HepG2 (cell line): ENCODE results near the gene SYS1. TPM values are rescaled to one million over a fixed set of nuclear protein-coding genes. Genes with fewer than 3 reads are reported as not detected.
A peak's percentile ranks its signal among the peaks of the same experiment; 100 is the strongest.

Experiments used
- GATAD2A ChIP-seq: IDR thresholded peaks from 2 replicates; pipeline ENCODE4 v1.6.1; 2016
- HDAC6 ChIP-seq: fragments of 200-600 bp; sonication (generic); IDR thresholded peaks from 2 replicates; pipeline ENCODE4 v1.7.0; 2017; ENCODE audit warnings: mild to moderate bottlenecking, antibody characterized with exemption, low read length, low read depth
- HNF4A ChIP-seq: sonication (generic); formaldehyde crosslinking; IDR thresholded peaks from 2 replicates; pipeline ENCODE4 v1.4.0; 2020; ENCODE audit warnings: missing genetic modification reagents
- HNF4G ChIP-seq, 2 experiments: sonication (generic) in 1 of 2; formaldehyde crosslinking in 1 of 2; IDR thresholded peaks; 2 replicates each; pipeline versions ENCODE4 v1.4.0 to v1.6.1; 2011 to 2020; ENCODE audit warnings: borderline replicate concordance in 2 of 2, low read depth in 2 of 2, mild to moderate bottlenecking in 2 of 2, low read length in 1 of 2, missing genetic modification reagents in 1 of 2, moderate library complexity in 1 of 2
- KDM5A ChIP-seq: fragments of 200-600 bp; sonication (generic); IDR thresholded peaks from 2 replicates; pipeline ENCODE4 v1.7.0; 2018; ENCODE audit warnings: antibody characterized with exemption, mild to moderate bottlenecking, low read length, borderline replicate concordance
- MAZ ChIP-seq, 2 experiments: sonication (generic) in 1 of 2; formaldehyde crosslinking in 1 of 2; IDR thresholded peaks; 2 replicates each; pipeline versions ENCODE4 v1.5.0 to v1.6.1; 2012 to 2020; ENCODE audit warnings: low read depth in 2 of 2, mild to moderate bottlenecking in 2 of 2, borderline replicate concordance in 1 of 2, improper control_type of control experiment in 1 of 2, low read length in 1 of 2, missing genetic modification reagents in 1 of 2, moderate library complexity in 1 of 2
- NR2F6 ChIP-seq, 2 experiments: IDR thresholded peaks; 2 replicates each; pipeline ENCODE4 v1.6.1; 2016; ENCODE audit warnings: antibody characterized with exemption in 1 of 2, mild to moderate bottlenecking in 1 of 2
- PCBP2 ChIP-seq: fragments of 200-400 bp; formaldehyde crosslinking; optimal IDR thresholded peaks from 2 replicates; pipeline ENCODE3; 2018; ENCODE audit warnings: low read length, low read depth; ENCODE audit not compliant: poor library complexity, severe bottlenecking
- POGK ChIP-seq: sonication (generic); formaldehyde crosslinking; conservative IDR thresholded peaks from 2 replicates; pipeline ENCODE4 v1.8.0; 2022; ENCODE audit warnings: mild to moderate bottlenecking, moderate library complexity, missing genetic modification reagents
- PPARG ChIP-seq: conservative IDR thresholded peaks from 2 replicates; pipeline ENCODE4 v1.6.1; 2016; ENCODE audit warnings: missing biosample characterization, missing genetic modification reagents
- RARG ChIP-seq: sonication (generic); formaldehyde crosslinking; IDR thresholded peaks from 2 replicates; pipeline ENCODE4 v1.4.0; 2020; ENCODE audit warnings: low read depth, mild to moderate bottlenecking, missing genetic modification reagents
- RXRB ChIP-seq: IDR thresholded peaks from 2 replicates; pipeline ENCODE4 v1.6.1; 2016; ENCODE audit warnings: borderline replicate concordance, missing genetic modification reagents, missing compliant biosample characterization
- SAP130 ChIP-seq: IDR thresholded peaks from 2 replicates; pipeline ENCODE4 v1.6.1; 2016; ENCODE audit warnings: low read depth
- TERF1 ChIP-seq: sonication (generic); formaldehyde crosslinking; IDR thresholded peaks from 2 replicates; pipeline ENCODE4 v1.8.0; 2022; ENCODE audit warnings: mild to moderate bottlenecking, missing genetic modification reagents, moderate library complexity
- ZBTB3 ChIP-seq: sonication (generic); formaldehyde crosslinking; IDR thresholded peaks from 2 replicates; pipeline ENCODE4 v1.4.0; 2020; ENCODE audit warnings: low read depth, mild to moderate bottlenecking, moderate library complexity, missing genetic modification reagents, borderline replicate concordance
- ZC3H13 ChIP-seq: sonication (generic); formaldehyde crosslinking; IDR thresholded peaks from 2 replicates; pipeline ENCODE4 v1.8.1; 2023; ENCODE audit warnings: mild to moderate bottlenecking, missing genetic modification reagents, moderate library complexity
- ZFYVE20 ChIP-seq: sonication (generic); formaldehyde crosslinking; IDR thresholded peaks from 2 replicates; pipeline ENCODE4 v1.8.0; 2023; ENCODE audit warnings: low read depth, mild to moderate bottlenecking, moderate library complexity, missing genetic modification reagents, borderline replicate concordance
- ZNF230 ChIP-seq: sonication (generic); formaldehyde crosslinking; IDR thresholded peaks from 2 replicates; pipeline ENCODE4 v1.4.0; 2020; ENCODE audit warnings: mild to moderate bottlenecking, missing genetic modification reagents
- ZNF337 ChIP-seq: sonication (generic); formaldehyde crosslinking; IDR thresholded peaks from 2 replicates; pipeline ENCODE4 v1.5.1; 2020; ENCODE audit warnings: missing genetic modification reagents, low read depth, mild to moderate bottlenecking, borderline replicate concordance
- ZNF740 ChIP-seq: sonication (generic); formaldehyde crosslinking; IDR thresholded peaks from 2 replicates; pipeline ENCODE4 v1.4.0; 2020; ENCODE audit warnings: missing genetic modification reagents
- polyA plus RNA-seq, 8 experiments: library from polyadenylated mRNA; depleted of rRNA in 3 of 8; stranded (reverse) in 7 of 8; unstranded in 1 of 8; fragments of >200 nt; fragmentation: Illumina TruSeq in 4 of 8; extraction: Trizol in 4 of 8; gene quantifications; 2 replicates each; pipeline versions ENCODE4 v1.2.1 to v1.2.3, GENCODE V29; 2011 to 2016; ENCODE audit warnings: low read depth in 4 of 8, missing spikeins in 1 of 8, mixed read lengths in 1 of 8; ENCODE audit not compliant: insufficient read depth in 1 of 8
- total RNA-seq, 5 experiments: library from RNA; depleted of rRNA; stranded (reverse); fragments of >200 nt; fragmentation: Illumina TruSeq; extraction: Trizol; gene quantifications; 2 replicates each; pipeline ENCODE4 v1.2.3, GENCODE V29; 2016; ENCODE audit warnings: low read depth in 1 of 5
- TF ChIP-seq, protein P1 (sequence below): IDR thresholded peaks from 2 replicates; pipeline ENCODE4 v1.4.0; 2020; ENCODE audit warnings: mild to moderate bottlenecking, missing genetic modification reagents

The SYS1 gene
- total and polyA plus RNA-seq, 2 of the 13 experiments (the other 11 are each of a cell fraction or from before 2014, with no cell fraction given), result 38.3 to 65.6 TPM

- TF ChIP-seq PCBP2 (no peak), POGK (CRISPR knock-in tag) (peak; percentile 59; the same call in 1 of the 2 replicates), RARG (CRISPR knock-in tag) (no peak), ZFYVE20 (CRISPR knock-in tag) (no peak), KDM5A (no peak), ZNF337 (no peak), TERF1 (CRISPR knock-in tag) (no peak), HDAC6 (no peak), ZC3H13 (CRISPR knock-in tag) (no peak), RXRB (CRISPR knock-in tag) (no peak), MAZ (IDR thresholded peaks at IDR 0.05; ENCODE audit: borderline replicate concordance, low read depth, low read length) (no peak), MAZ (CRISPR knock-in tag; IDR thresholded peaks at IDR 0.05; ENCODE audit: low read depth) (peak; percentile 44; the same call in 1 of the 2 replicates), ZNF740 (CRISPR knock-in tag) (no peak), ZNF230 (CRISPR knock-in tag) (no peak), SAP130 (no peak; the same call in 1 of the 2 replicates), HNF4A (CRISPR knock-in tag) (no peak), PPARG (CRISPR knock-in tag) (no peak), ZBTB3 (CRISPR knock-in tag) (no peak), HNF4G (IDR thresholded peaks at IDR 0.05; ENCODE audit: borderline replicate concordance, low read depth, low read length) (no peak), HNF4G (CRISPR knock-in tag; IDR thresholded peaks at IDR 0.05; ENCODE audit: borderline replicate concordance, low read depth) (no peak), NR2F6 (IDR thresholded peaks at IDR 0.05) (no peak), NR2F6 (CRISPR knock-in tag; IDR thresholded peaks at IDR 0.05) (no peak), GATAD2A (CRISPR knock-in tag) (no peak)
- TF ChIP-seq, protein P1, sequence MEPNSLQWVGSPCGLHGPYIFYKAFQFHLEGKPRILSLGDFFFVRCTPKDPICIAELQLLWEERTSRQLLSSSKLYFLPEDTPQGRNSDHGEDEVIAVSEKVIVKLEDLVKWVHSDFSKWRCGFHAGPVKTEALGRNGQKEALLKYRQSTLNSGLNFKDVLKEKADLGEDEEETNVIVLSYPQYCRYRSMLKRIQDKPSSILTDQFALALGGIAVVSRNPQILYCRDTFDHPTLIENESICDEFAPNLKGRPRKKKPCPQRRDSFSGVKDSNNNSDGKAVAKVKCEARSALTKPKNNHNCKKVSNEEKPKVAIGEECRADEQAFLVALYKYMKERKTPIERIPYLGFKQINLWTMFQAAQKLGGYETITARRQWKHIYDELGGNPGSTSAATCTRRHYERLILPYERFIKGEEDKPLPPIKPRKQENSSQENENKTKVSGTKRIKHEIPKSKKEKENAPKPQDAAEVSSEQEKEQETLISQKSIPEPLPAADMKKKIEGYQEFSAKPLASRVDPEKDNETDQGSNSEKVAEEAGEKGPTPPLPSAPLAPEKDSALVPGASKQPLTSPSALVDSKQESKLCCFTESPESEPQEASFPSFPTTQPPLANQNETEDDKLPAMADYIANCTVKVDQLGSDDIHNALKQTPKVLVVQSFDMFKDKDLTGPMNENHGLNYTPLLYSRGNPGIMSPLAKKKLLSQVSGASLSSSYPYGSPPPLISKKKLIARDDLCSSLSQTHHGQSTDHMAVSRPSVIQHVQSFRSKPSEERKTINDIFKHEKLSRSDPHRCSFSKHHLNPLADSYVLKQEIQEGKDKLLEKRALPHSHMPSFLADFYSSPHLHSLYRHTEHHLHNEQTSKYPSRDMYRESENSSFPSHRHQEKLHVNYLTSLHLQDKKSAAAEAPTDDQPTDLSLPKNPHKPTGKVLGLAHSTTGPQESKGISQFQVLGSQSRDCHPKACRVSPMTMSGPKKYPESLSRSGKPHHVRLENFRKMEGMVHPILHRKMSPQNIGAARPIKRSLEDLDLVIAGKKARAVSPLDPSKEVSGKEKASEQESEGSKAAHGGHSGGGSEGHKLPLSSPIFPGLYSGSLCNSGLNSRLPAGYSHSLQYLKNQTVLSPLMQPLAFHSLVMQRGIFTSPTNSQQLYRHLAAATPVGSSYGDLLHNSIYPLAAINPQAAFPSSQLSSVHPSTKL (CRISPR knock-in tag), result peak; percentile 11; the same call in 1 of the 2 replicates
These were observed 3.9 kb upstream of the SYS1 start (continued) for GRCh38 chr20:45359069-45359405.
